NCI-H446 (cell line): ENCODE results near the gene LRRC63.
A peak's percentile ranks its signal among the peaks of the same experiment; 100 is the strongest.
"Not testable (repeated sequence)": the region's sequence is repeated elsewhere in the genome, so short reads cannot be mapped to it uniquely, and the experiment has no call there.

Experiments used
- DNase-seq, 2 experiments: peaks; one replicate each; lab custom pipeline; 2025; lab: John Stamatoyannopoulos, UW

Gene LRRC63, protein sequence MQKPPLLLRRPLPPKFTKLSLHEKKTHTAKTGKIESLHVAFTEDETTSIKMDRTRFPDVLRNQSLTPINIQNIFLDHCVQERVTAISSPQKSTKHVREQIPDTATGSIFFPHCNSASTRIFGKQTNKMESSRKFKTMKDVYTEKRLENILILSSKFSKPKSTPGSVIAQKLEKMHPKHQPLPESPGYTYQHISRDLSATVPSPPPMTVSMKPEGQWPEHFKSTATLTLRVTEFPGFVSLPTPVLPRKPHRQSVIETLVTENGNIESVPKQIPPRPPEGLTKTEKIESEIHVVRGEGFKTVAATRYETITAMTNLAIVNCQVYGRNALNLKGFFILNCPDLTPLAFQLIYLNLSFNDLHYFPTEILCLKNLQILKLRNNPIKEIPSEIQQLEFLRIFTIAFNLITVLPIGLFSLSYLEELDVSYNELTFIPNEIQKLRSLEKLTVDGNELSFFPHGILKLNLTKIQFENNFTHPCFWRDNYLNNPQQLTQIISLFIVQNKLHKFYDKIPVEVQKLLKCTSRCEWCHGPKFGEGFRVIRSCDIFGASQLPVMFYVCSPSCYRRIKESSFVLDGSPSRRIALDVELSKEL

GRCh38 chr13:46211483-46212351 is at the start of gene LRRC63:
Gene LRRC63 (plus strand): TSS chr13:46211928. CDS start chr13:46213035, 1,107 bp downstream.
- DNase-seq, result peak in 1 of 2 experiments; percentile 42

GRCh38 chr13:46162741-46163140 is 49.0 kb upstream of the LRRC63 start:
- not testable (repeated sequence) for DNase-seq

DNA sequence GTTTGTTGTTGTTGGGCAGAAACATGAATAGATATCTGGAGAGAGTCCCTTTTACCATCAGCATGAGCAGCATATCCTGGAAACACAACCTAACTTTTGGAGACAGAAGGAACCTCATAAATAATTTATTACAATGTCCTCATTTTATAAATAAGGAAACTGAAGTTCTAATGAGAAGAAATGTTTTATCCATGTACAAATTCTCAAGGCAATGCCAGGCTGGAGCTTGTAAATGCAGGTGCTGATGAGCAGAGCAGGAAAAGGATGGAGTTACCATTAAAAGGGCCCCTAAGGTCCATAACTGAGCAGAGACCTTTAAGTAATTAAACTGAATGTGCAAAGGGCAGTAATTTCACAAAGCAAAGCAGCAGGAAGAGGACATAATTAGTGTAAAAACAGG is 47.1 kb upstream of the LRRC63 start:
- no peak for DNase-seq

DNA sequence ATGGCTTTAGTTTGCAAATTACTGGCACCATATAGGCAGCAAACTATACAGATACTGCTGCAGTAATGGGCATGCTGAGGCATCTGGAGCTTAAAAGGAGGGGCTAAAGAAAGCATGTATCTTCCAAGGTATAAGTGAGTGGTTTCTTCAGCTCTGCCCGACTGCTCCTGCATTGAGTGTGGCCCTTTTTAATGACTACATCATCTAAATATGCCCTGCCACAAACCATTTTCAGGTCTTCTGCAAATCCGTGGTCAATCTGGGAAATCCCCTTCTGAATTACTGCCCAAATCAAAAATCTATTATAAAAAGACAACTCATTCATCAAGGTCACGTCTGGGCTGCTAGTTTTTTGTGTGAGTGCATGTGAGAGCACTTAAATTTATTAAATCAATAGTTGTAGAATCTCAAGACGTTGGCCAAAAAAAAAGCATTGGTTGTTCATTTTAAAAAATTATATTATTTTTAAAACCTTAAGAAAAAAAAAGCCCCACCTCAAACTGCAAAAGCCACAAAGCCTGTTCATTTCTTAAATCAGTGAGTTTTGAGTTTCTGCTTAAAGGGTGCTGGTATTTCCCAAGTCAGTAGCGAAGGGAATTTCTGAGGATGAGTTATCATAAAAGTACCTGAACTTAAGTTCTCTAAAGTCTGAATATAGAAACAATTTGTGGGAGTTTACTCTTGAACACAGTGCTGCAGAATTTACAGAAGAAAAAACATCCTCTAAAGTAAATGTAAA is 46.1 kb upstream of the LRRC63 start:
- no peak for DNase-seq

DNA sequence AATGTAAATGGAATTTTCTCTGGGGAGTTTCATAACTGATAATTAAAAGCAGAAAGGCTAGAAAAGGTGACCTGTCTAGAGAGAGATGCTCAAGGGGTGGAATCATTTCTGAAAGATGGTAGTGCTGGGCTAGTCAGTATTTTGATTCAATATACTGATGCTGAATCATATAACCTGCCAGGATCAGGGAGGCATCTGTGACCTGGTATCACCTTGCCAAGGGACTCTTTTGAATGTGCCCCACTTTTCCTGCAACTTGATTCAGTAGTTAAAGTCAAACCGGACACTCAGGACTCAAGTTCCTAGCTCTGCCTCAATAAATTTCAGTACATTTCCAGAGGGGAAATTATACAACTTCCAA is 45.5 kb upstream of the LRRC63 start:
- no peak for DNase-seq

DNA sequence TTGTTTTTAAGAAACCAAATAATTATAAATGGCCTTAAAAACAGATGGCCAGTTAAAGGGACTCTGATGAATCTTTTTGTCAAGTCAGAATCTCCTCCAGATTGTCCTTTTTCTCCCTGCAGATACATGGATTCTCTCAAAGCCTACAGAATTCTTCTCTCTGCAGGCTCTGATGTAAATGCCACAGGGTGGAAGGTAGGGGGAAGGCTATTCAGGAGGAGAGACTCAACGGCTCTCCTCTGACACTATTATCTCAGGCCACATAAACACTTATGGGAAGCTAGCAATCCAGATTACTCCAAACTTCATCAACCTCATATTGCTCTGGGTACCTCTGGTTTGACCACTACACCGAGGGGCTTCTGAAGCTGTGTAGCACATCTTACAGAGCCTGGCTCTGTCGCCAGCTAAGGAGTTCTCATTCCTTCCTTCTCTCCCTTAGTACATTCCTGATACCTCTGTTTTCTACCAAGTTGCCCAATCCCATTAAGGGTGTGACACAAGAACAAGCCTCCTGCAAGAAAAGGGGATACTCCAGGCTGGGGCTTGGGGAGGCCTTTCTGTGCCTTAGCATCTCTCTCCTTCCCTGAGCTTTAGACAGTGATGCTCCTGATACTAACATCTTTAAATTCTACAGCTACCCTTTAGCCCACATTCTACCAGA is 44.6 kb upstream of the LRRC63 start:
- no peak for DNase-seq

- no peak for DNase-seq
Measured at GRCh38 chr13:46168341-46168740, 43.4 kb upstream of the LRRC63 start.

- DNase-seq, result no peak
Measured at GRCh38 chr13:46168783-46169182, 42.9 kb upstream of the LRRC63 start.

GRCh38 chr13:46169758-46170157 is 42.0 kb upstream of the LRRC63 start:
- DNase-seq, result no peak

DNA sequence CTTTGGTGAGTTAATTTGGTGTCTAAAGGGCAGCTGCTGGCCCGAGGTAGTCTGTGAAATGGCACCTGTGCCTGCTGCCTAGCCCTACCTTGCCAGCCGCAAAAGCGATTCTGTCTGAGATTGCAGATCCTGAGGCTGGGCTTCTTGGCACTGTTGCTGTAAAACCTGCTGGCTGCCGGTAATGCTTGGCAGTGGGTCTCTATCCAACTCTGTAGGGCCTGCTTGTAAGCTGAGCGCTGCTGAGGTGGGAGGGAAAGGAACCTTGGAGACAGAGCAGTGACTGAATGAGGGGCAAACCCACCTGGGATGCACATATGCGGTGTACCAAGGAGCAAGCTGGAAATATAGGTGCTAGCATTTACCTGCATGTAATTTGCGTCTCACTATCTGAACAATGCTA is 41.5 kb upstream of the LRRC63 start:
- DNase-seq, result no peak

DNA sequence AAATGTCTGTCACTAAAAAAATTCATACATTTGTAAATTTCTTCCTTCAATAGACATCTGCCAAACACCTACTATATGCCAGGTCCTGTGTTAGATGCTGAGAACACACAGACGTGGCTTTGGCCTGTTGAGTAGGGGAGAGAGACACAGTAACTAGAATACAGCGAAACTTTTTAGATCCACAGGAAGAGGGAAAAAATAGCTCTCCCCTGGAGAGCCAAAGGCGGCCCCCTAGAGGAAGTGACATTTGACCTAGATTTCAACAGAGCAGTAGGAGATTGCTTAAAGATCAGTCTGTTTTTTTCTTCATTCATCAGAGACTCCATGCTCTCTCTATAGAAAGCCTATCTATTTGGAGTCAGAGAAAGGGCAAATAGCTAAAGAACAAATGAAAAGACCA is 41.0 kb upstream of the LRRC63 start:
- DNase-seq, result no peak

GRCh38 chr13:46171217-46171616 is 40.5 kb upstream of the LRRC63 start:
- no peak for DNase-seq

GRCh38 chr13:46171739-46172138 is 40.0 kb upstream of the LRRC63 start:
- no peak for DNase-seq

GRCh38 chr13:46172531-46172991 is 39.2 kb upstream of the LRRC63 start:
- DNase-seq, result no peak

GRCh38 chr13:46173656-46174055 is 38.1 kb upstream of the LRRC63 start:
- no peak for DNase-seq

DNA sequence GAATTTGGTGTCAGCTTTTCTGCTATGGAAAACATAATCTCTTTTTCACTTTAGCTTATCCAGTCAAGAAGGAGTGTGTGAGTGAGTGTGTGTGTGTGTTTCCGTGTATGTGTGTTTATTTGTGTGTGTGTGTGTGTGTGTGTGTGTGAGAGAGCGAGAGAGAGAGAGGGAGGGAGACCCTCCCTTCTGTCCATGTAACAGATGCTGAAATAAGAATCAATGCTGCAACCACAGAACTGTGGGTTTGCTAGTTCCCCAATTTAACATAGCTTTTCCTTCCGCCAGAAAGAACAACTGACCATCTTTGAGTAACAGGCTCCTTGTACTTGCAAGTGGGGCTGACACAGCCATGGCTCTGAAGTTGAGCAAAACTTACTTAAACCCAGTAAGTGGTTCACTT is 35.0 kb upstream of the LRRC63 start:
- no peak for DNase-seq

GRCh38 chr13:46178143-46178542 is 33.6 kb upstream of the LRRC63 start:
- DNase-seq, result no peak

GRCh38 chr13:46178821-46179220 is 32.9 kb upstream of the LRRC63 start:
- no peak for DNase-seq

GRCh38 chr13:46179491-46179908 is 32.2 kb upstream of the LRRC63 start:
- no peak for DNase-seq

GRCh38 chr13:46179969-46180763 is 31.6 kb upstream of the LRRC63 start:
- DNase-seq, result no peak
